ENCODE results near the gene IFI16.
"Not testable (repeated sequence)": the region's sequence is repeated elsewhere in the genome, so short reads cannot be mapped to it uniquely, and the experiment has no call there.

IFI16 gene

DNA sequence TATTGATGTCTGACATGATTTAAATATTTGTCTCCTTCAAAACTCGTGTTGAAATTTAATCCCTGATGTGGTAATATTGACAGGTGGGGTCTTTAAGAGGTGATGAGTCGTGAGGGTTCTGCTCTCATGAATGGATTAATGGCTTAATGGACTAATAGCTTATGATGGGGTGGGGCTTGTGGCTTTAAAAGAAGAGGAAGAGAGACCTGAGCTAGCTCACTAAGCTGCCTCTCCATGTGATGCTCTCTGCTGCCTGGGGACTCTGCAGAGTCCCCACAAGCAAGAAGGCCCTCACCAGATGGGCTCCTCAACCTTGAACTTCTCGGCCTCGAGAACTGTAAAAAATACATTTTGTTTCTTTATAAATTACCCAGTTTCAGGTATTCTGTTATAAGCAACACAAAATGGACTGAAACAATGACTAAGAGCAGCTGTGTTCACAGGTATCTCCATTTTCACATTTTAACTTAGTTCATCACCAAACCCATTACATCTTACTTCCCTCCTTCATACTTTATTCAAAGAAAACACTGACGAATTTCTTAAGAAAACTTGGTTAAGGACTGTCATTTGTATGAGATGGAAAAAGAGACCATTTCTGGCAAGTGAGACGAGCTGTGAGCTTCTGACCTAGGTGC, 79.0 kb downstream of the IFI16 start:
- Histone ChIP-seq H3K4me1 (ENCODE audit: insufficient read depth, low read length) (no peaks in the 10 kb centered on the region), H3K36me3 (ENCODE audit: insufficient read depth, low read length) (no peaks in the 10 kb centered on the region), H3K9me3 (ENCODE audit: control insufficient read depth, insufficient read depth, low read length) (no peaks in the 10 kb centered on the region), H3K9ac (ENCODE audit: low read depth, low read length) (no peak overlapping the region)

DNA sequence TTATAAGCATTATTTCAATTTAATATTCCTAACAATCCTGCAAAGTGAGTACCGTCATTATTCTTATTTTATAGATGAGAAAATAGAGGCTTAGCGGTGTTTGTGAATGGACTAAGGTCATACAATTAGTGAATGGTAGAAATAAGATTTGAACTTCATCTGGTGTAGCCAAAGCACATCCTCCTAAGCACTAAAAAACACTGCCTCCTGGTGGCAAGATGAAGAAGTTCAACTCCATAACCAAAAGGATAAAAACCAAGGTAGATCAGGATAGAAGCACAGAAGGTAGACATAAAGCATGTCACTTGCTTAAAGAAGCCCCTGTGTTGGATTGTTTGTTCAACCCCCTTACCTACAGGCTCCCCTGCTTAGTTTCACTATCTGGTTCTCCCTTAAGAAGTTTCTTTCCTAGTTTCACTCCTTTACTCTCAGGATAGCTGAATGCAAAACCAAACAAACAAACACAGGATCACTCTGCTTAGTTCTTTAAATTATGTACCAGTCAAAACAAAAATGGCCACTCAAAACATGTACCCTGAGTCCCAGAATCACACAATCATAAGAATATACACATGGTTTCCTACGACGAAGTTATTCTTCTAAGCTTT, 79.6 kb downstream of the IFI16 start:
- no peak overlapping the region for H3K9ac ChIP-seq (ENCODE audit: low read depth, low read length)
- no peaks in the 10 kb centered on the region for H3K4me1 ChIP-seq (ENCODE audit: insufficient read depth, low read length)
- no peaks in the 10 kb centered on the region for H3K9me3 ChIP-seq (ENCODE audit: control insufficient read depth, insufficient read depth, low read length)
- H3K36me3 ChIP-seq (ENCODE audit: insufficient read depth, low read length): no peaks in the 10 kb centered on the region

DNA sequence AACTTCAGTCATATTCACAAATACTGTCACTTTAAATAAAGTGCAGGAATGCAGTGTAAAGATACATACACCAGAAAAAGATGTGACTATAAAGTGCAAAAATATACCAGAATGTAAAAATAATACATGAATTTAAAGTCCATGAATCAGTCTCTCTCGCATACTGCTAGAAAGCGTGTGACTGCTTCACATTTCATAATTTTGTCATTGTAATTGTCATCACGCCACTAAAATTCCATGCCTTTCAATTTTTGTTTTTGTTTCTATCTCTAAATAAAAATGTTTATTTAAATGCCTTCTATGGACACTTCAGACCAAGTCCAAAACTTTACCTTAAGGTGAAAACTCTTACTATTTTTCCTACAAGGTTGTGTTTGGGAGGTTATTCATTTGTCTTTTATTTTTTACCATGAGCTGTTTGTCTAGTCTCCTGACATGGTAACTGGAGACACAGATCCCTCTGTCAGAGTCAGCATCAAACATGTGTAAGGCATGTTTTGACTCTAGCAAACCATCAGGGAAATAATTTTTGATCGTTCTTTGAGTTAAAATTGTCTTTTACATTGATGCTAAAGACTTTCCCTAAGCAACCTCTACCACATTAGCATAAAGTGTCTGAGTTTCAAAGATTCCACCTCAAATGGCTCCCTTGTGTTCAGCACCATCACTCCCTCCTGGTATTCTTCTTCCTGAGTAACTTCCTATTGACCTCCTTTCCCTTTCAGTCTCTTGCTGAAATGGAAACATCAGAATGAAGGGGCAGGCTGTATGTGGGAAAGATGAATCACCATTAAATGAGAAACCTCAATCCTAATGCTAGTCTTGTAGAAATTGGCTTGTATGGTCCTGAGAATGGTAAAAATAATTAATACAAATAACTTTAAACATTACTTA, 80.8 kb downstream of the IFI16 start:
- H3K36me3 ChIP-seq (ENCODE audit: insufficient read depth, low read length): no peaks in the 10 kb centered on the region
- no peaks in the 10 kb centered on the region for H3K9me3 ChIP-seq (ENCODE audit: control insufficient read depth, insufficient read depth, low read length)
- no peaks in the 10 kb centered on the region for H3K4me1 ChIP-seq (ENCODE audit: insufficient read depth, low read length)
- no peak overlapping the region for H3K9ac ChIP-seq (ENCODE audit: low read depth, low read length)

DNA sequence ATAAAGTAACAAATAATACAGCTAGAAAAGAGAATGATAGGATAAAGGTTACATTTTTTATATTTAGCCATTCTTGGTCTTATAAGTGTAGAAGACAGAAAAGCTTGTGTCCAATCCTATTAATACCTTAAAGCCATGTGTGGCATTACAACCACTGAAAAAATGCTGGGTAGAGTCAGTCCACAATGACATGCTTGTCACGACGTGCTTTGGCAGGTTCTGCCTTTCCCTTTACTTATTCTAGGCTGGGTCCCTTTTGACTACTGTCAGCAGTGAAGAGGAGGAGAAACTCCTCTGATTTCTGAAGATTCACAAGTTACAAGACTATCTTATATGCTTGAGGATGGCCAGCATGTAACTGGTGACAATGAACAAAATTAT, 81.5 kb downstream of the IFI16 start:
- no peaks in the 10 kb centered on the region for H3K36me3 ChIP-seq (ENCODE audit: insufficient read depth, low read length)
- no peaks in the 10 kb centered on the region for H3K9me3 ChIP-seq (ENCODE audit: control insufficient read depth, insufficient read depth, low read length)
- no peak overlapping the region for H3K9ac ChIP-seq (ENCODE audit: low read depth, low read length)
- no peaks in the 10 kb centered on the region for H3K4me1 ChIP-seq (ENCODE audit: insufficient read depth, low read length)

DNA sequence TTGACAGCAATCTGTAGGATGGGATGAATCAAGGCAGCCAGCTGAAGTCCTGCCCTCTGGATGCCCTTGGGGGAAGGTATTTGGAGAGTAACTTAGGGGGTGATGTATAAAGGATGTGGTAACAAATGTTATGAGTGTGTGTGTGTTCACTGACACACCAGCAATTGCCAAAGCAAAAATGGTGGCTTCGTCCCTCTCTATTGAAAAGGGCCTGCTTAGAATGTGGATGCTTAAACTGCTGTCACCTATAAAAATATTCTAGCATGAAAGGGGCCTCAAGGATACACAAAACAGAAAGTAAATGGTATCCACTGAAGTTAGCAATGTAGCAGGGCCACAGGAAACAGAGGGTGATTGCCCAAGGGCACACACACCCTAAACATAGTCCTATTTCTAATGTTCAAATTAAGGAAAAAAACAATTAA, 81.9 kb downstream of the IFI16 start:
- Histone ChIP-seq H3K9me3 (ENCODE audit: control insufficient read depth, insufficient read depth, low read length) (no peaks in the 10 kb centered on the region), H3K36me3 (ENCODE audit: insufficient read depth, low read length) (no peaks in the 10 kb centered on the region), H3K9ac (ENCODE audit: low read depth, low read length) (no peak overlapping the region), H3K4me1 (ENCODE audit: insufficient read depth, low read length) (no peaks in the 10 kb centered on the region)

DNA sequence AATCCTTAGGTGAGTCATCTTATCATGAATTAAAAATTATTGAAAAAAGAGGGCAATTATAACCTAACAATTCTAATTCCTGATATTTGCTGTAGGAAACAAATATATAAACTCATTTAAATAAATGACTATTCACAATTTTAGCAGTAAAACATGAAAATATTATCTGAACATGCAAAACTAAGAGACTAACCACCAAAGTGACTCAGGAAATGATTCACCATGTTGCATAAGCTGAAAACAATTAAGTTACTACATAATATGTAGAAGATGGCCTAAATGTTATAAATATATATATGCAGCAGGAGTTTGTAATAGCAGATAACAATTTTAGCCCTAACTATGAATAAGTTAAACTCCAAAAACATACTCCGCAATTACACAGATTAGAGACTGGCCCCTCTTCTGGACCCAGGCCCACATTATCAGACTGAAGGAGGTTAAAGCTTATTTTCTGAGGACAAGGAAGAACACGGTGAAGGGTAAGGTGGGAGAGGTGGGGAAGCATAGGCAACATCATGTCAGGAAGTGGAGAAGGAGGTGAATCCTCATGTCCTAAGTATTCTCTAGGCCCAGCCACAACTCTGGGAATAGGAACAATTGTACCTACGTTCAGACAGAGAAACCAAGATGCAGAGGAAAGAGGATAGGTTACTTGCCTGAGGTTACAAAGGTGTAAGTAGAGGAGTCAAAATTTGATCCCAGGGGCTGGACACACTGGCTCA, 82.5 kb downstream of the IFI16 start:
- Histone ChIP-seq H3K4me1 (ENCODE audit: insufficient read depth, low read length) (no peaks in the 10 kb centered on the region), H3K36me3 (ENCODE audit: insufficient read depth, low read length) (no peaks in the 10 kb centered on the region), H3K9me3 (ENCODE audit: control insufficient read depth, insufficient read depth, low read length) (no peaks in the 10 kb centered on the region), H3K9ac (ENCODE audit: low read depth, low read length) (no peak overlapping the region)

DNA sequence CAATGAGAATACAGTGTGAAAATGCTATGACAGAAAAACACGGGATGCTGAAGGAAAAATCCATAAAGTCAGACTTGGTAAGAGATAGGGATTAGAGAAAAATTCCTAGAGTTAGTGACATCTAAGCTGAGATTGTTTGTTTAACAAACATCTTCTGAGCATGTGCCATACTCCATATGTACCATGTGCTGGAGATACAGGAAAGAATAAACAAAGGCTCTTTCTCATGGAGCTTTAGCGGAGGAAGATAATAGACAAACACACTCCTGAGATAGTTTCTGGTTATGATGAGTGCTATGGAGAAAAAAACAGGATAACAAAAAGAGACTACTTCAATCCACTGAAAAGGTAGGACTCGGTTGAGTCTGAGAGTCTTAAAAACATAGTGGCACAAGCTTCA, 88.9 kb downstream of the IFI16 start:
- no peak overlapping the region for H3K9ac ChIP-seq (ENCODE audit: low read depth, low read length)
- no peaks in the 10 kb centered on the region for H3K36me3 ChIP-seq (ENCODE audit: insufficient read depth, low read length)
- no peaks in the 10 kb centered on the region for H3K4me1 ChIP-seq (ENCODE audit: insufficient read depth, low read length)
- no peaks in the 10 kb centered on the region for H3K9me3 ChIP-seq (ENCODE audit: control insufficient read depth, insufficient read depth, low read length)

DNA sequence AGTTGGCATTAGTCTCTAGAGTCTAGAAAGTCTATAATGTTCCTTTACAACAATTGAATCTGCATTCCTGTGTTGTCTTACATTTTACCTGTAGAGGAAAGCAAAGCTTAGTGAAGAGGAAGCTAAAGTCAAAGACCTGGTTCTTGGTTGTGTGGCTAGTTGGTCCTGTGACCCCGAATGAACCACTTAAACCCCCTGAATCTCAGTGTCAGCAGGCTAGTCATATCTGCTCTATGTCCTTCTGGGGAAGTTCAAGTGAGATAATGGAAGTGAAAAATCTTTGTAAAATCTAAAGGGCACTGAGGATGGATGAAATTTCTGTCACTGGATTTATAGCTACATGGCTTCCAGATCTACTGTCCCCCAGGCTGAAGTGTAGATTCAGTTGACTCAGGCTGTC, 90.9 kb downstream of the IFI16 start:
- Histone ChIP-seq H3K9me3 (ENCODE audit: control insufficient read depth, insufficient read depth, low read length) (no peaks in the 10 kb centered on the region), H3K9ac (ENCODE audit: low read depth, low read length) (no peak overlapping the region), H3K4me1 (ENCODE audit: insufficient read depth, low read length) (no peaks in the 10 kb centered on the region), H3K36me3 (ENCODE audit: insufficient read depth, low read length) (no peaks in the 10 kb centered on the region)

DNA sequence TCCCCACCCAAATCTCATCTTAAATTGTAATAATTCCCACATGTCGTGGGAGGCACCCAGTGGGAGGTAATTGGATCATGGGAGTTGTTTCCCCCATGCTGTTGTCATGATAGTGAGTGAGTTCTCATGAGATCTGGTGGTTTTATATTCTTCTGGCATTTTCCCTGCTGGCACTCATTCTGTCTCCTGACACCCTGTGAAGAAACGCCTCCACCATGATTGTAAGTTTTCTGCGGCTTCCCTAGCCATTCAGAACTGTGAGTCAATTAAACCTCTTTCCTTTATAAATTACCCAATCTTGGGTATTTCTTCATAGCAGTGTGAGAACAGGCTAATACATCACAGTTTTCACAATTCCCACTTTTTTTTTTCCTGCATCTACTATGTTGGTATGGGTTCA, 93.3 kb downstream of the IFI16 start:
- H3K4me1 ChIP-seq (ENCODE audit: insufficient read depth, low read length); H3K36me3 ChIP-seq (ENCODE audit: insufficient read depth, low read length); H3K9ac ChIP-seq (ENCODE audit: low read depth, low read length); H3K9me3 ChIP-seq (ENCODE audit: control insufficient read depth, insufficient read depth, low read length): not testable (repeated sequence)

Data from ES-I3 (cell line).